ENCODE measurements around the gene NUMBL.
"Not testable (repeated sequence)": the region's sequence is repeated elsewhere in the genome, so short reads cannot be mapped to it uniquely, and the experiment has no call there.

The NUMBL gene

DNA sequence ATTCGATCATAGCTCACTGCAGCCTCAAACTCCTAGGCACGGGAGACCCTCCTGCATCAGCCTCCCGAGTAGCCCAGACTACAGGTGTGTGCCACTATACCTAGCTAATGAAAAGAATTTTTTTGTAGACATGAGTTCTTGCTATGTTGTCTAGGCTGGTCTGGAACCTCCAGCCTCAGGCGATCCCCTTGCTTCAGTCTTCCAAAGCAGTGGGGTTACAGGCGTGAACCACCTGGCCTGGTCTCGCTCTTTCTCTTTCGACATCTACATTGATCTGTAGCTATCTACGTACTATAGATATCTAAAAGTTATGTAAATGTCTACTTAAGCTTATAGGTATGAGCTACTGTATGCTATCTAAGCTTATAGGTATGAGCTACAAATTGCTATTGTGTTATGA, 32.4 kb downstream of the NUMBL start:
- DNase-seq (ENCODE audit: low read depth): no peak
- TF ChIP-seq, protein P1, sequence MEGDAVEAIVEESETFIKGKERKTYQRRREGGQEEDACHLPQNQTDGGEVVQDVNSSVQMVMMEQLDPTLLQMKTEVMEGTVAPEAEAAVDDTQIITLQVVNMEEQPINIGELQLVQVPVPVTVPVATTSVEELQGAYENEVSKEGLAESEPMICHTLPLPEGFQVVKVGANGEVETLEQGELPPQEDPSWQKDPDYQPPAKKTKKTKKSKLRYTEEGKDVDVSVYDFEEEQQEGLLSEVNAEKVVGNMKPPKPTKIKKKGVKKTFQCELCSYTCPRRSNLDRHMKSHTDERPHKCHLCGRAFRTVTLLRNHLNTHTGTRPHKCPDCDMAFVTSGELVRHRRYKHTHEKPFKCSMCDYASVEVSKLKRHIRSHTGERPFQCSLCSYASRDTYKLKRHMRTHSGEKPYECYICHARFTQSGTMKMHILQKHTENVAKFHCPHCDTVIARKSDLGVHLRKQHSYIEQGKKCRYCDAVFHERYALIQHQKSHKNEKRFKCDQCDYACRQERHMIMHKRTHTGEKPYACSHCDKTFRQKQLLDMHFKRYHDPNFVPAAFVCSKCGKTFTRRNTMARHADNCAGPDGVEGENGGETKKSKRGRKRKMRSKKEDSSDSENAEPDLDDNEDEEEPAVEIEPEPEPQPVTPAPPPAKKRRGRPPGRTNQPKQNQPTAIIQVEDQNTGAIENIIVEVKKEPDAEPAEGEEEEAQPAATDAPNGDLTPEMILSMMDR (IDR thresholded peaks at IDR 0.05; ENCODE audit: insufficient read depth, low read depth, low read length, missing control alignments): no peak
- H3K4me3 ChIP-seq (ENCODE audit: low read depth, low read length): no peak overlapping the region

DNA sequence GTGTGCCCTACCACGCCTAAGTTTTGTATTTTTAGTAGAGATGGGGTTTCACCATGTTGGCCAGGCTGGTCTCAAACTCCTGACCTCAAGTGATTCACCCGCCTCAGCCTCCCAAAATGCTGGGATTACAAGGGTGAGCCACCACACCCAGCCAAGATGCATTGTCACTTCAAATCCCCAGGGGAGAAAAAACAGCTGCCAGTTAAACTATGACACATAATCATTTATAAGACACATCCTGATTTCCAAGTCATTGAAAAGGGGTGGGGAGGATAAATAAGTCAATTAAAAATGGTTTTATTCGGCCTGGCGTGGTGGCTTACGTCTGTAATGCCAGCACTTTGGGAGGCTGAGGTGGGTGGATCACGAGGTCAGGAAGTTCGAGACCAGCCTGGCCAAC, 34.8 kb downstream of the NUMBL start:
- H3K4me3 ChIP-seq (ENCODE audit: low read depth, low read length); DNase-seq (ENCODE audit: low read depth): not testable (repeated sequence)

DNA sequence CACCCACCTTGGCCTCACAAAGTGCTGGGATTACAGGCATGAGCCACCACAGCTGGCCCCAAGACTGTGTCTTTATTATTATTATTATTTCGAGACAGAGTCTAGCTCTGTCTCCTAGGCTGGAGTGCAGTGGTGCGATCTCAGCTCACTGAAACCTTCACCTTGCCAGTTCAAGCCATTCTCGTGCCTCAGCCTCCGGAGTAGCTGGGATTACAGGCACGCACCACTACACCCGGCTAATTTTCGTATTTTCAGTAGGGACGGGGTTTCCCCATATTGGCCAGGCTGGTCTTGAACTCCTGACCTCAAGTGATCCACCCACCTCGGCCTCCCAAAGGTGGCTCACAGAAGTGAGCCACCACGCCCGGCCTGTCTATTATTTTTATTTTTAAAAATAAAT, 38.1 kb downstream of the NUMBL start:
- H3K4me3 ChIP-seq (ENCODE audit: low read depth, low read length): not testable (repeated sequence)
- peak; percentile 84 for DNase-seq (ENCODE audit: low read depth)

DNA sequence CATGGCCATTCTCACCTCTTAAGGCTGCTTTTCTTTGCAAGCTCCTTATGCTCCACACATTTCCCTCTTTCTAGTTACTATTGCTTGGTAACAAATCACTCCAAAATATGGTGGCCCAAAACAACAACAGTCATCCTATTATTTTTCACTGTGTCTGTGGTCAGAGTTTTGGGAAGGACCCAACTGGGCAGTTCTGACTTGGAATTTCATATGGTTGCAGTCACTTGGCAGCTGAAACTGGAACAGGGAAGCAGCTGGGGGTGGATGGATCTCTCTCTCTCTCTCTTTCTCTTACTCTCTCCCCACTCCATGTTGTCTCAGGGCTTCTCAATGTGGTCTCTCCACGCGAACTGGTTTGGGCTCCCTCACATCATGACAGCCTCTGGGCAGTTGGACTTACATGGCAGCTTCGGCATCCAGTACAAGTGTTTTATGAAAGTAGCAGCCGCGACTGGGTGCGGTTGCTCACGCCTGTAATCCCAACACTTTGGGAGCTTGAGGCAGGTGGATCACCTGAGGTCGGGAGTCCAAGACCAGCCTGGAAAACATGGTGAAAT, 39.6 kb downstream of the NUMBL start:
- no peak overlapping the region for H3K4me3 ChIP-seq (ENCODE audit: low read depth, low read length)
- TF ChIP-seq, protein P1 (IDR thresholded peaks at IDR 0.05; ENCODE audit: insufficient read depth, low read depth, low read length, missing control alignments): no peak
- no peak for DNase-seq (ENCODE audit: low read depth)

DNA sequence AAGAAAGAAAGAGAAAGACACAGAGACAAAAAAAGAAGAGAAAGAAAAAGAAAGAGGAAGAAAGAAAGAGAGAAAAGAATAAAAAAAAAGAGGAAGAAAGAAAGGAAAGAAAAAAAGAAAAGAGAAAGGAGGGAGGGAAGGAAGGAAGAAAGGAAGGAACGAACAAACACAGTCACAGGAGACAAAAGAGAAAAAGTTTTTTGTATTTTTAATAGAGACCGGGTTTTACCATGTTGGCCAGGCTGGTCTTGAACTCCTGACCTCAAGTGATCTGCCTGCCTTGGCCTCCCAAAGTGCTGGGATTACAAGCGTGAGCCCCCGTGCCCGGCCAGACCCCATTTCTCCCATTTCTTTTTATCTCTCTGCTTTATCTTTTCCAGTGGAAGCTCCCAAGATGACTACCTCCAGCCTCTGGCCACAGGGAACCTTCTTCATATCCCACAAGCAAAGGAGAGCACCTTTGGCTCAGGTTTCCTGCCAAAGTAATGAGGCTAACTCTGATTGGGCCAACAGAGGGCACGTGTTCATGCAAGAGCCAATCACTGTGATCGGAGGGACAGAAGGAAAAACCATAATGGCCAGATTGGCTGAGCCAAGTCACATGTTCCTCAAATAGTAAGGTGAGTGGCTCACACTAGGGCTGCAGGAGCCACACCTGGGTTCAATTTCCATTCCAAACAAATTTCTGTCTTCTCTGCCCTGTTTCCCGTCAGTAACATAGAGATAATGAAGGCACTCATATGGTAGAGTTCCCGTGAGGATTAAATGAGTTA, 40.4 kb downstream of the NUMBL start:
- peak; percentile 17 for DNase-seq (ENCODE audit: low read depth)

DNA sequence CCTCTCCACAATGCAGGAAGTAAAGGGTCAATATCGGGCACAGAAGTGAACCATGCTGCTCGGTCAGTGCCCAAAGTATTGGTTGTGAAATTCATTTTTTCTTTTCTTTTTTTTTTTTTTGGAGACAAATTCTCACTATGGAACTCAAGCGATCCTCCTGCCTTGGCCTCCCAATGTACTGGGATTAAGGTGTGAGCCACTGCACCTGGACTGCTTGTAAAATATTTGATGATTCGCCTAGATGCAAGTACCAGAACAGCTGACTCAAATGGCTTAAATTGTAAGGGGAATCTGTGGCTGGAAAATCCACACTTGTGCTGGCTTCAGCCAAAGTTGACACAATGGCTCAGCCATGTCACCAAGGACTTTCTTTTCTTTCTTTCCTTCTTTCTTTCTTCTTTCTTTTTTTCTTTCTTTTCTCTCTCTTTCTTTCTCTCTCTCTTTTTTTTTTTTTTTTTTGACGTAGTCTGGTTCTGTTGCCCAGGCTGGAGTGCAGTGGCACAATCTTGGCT, 43.7 kb downstream of the NUMBL start:
- DNase-seq (ENCODE audit: low read depth): no peak
- H3K4me3 ChIP-seq (ENCODE audit: low read depth, low read length): no peak overlapping the region

More for the DNA sequence above, 40.4 kb downstream of the NUMBL start:
- H3K4me3 ChIP-seq (ENCODE audit: low read depth, low read length): not testable (repeated sequence)

DNA sequence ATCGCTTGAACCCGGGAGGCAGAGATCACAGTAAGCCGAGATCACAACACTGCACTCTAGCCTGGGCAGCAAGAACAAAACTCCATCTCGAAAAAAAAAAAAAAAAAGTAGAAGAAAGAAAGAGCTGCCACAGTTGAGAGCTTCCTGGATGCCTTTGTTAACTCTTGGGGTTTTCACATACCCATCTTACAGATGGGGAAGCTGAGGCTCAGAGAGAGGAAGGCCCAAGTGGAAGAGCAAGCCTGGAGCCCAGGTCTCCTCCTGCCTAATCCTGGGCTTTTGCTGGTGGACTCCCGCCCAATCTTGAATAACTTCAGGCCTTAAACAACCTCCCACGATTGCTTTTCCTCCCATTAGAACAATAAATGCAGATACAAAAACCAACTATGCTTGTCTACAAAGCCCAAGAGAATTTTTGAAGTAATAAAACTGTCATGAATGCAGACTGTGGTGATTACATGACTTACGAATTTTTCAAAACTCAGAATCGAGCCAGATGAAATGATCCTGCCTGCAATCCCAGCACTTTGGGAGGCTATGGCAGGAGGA, 47.6 kb downstream of the NUMBL start:
- DNase-seq (ENCODE audit: low read depth): no peak
- TF ChIP-seq, protein P1 (IDR thresholded peaks at IDR 0.05; ENCODE audit: insufficient read depth, low read depth, low read length, missing control alignments): no peak
- no peak overlapping the region for H3K4me3 ChIP-seq (ENCODE audit: low read depth, low read length)

More for the DNA sequence above, 43.7 kb downstream of the NUMBL start:
- TF ChIP-seq, protein P1 (IDR thresholded peaks at IDR 0.05; ENCODE audit: insufficient read depth, low read depth, low read length, missing control alignments): no peak

- TF ChIP-seq, protein P1 (IDR thresholded peaks at IDR 0.05; ENCODE audit: insufficient read depth, low read depth, low read length, missing control alignments): no peak
- H3K4me3 ChIP-seq (ENCODE audit: low read depth, low read length): no peak overlapping the region
- DNase-seq (ENCODE audit: low read depth): no peak
These were observed 48.3 kb downstream of the NUMBL start for GRCh38 chr19:40642051-40642706.

Data from GM12865 (cell line).